ENCODE results near the gene TCERG1L.

- TF ChIP-seq CTCF (IDR thresholded peaks at IDR 0.05; ENCODE audit: insufficient read depth, low read depth, low read length) (no peak), EZH2 (IDR thresholded peaks at IDR 0.05; ENCODE audit: insufficient read depth, low read length) (no peak)
These were observed 225.4 kb downstream of the TCERG1L start for GRCh38 chr10:131086094-131086493.
